ENCODE data around the gene MATN4.

- TF ChIP-seq CTCF (IDR thresholded peaks at IDR 0.05) (no peak), POLR2A (IDR thresholded peaks at IDR 0.05) (no peak)
Observed at GRCh38 chr20:45350217-45350616, 42.1 kb upstream of the MATN4 start.
